K562 (cell line): ENCODE measurements around the gene ASMT. TPM values are rescaled to one million over a fixed set of nuclear protein-coding genes. Genes with fewer than 3 reads are reported as not detected.
"Not testable (repeated sequence)": the region's sequence is repeated elsewhere in the genome, so short reads cannot be mapped to it uniquely, and the experiment has no call there.

Experiments
- ATAC-seq: fragments of 200-7000 bp; cut with Tn5 transposase; 3 replicates; pipeline ENCODE4 v1.9.1; 2020; ENCODE audit warnings: moderate library complexity
- BruUV-seq: library from RNA; stranded (reverse); fragments of 400-500 nt; replicated peaks from 2 replicates; lab custom pipeline; 2021; lab: Mats Ljungman, UMichigan
- CTCF ChIA-PET: fragments of 300-600 bp; formaldehyde crosslinking; extraction: SDS; loops from one replicate; lab custom pipeline; 2021; ENCODE audit warnings: low intra/inter-chr PET ratio; lab: Yijun Ruan, JAX
- POLR2A ChIA-PET: fragments of 300-600, 350-650 bp; sonication (Branson Sonifier 250); formaldehyde crosslinking; extraction: SDS; loops from one replicate; lab custom pipeline; 2021; ENCODE audit warnings: antibody characterized with exemption, inconsistent platforms; lab: Yijun Ruan, JAX
- DNase-seq, 4 experiments: peaks; one replicate each; pipeline versions ENCODE4 v3.0.0 to v3.0.0-alpha.2; 2011 to 2018; ENCODE audit warnings: low spot score in 3 of 4, mixed read lengths in 3 of 4; ENCODE audit errors: extremely low read depth in 1 of 4
- FAIRE-seq: peaks from 2 replicates; lab custom pipeline; 2011; peaks lifted over from hg19 to GRCh38; lab: Jason Lieb, UNC
- H2AFZ ChIP-seq: 2 replicates; pipeline ENCODE4 v1.6.0; 2011; ENCODE audit warnings: low read depth, low read length, control low read depth, inconsistent platforms
- H3K27ac ChIP-seq: fragments of 200-600 bp; 3 replicates; pipeline ENCODE4 v1.8.0; 2011; ENCODE audit warnings: low read depth, mild to moderate bottlenecking, control low read depth, inconsistent platforms, low read length, moderate library complexity, mixed read lengths; ENCODE audit errors: extremely low read depth
- H3K27me3 ChIP-seq, 2 experiments: fragments of 300-600 bp in 1 of 2; 2 replicates in 1 of 2; 3 replicates in 1 of 2; pipeline versions ENCODE4 v1.6.0 to v1.8.0; 2011; ENCODE audit warnings: inconsistent platforms in 2 of 2, low read length in 2 of 2, mild to moderate bottlenecking in 1 of 2, mixed read lengths in 1 of 2, moderate library complexity in 1 of 2; ENCODE audit not compliant: control insufficient read depth in 2 of 2, insufficient read depth in 2 of 2
- H3K36me3 ChIP-seq: fragments of 300-600 bp; 3 replicates; pipeline ENCODE4 v1.8.0; 2011; ENCODE audit warnings: mild to moderate bottlenecking, low read length, inconsistent platforms; ENCODE audit not compliant: control insufficient read depth, insufficient read depth
- H3K4me1 ChIP-seq, 2 experiments: fragments of 200-600 bp in 1 of 2; replicated peaks in 1 of 2; 2 replicates in 1 of 2; 3 replicates in 1 of 2; pipeline versions ENCODE4 v1.5.1 to v1.8.0; 2011; ENCODE audit warnings: inconsistent platforms in 2 of 2, low read length in 2 of 2, mild to moderate bottlenecking in 1 of 2, mixed read lengths in 1 of 2, moderate library complexity in 1 of 2; ENCODE audit not compliant: control insufficient read depth in 2 of 2, insufficient read depth in 2 of 2
- H3K4me2 ChIP-seq: 2 replicates; pipeline ENCODE4 v1.6.1; 2011; ENCODE audit warnings: low read length, control low read depth, inconsistent platforms, mixed read lengths; ENCODE audit not compliant: insufficient read depth
- H3K4me3 ChIP-seq: fragments of 200-600 bp; sonication (generic), shearing (Covaris generic); 2 replicates; pipeline ENCODE4 v1.5.1; 2016; ENCODE audit warnings: control low read depth, inconsistent platforms
- H3K79me2 ChIP-seq: fragments of 200-600 bp; 3 replicates; pipeline ENCODE4 v1.8.0; 2011; ENCODE audit warnings: low read length, inconsistent platforms; ENCODE audit not compliant: control insufficient read depth, insufficient read depth
- H3K9ac ChIP-seq, 2 experiments: 2 replicates each; pipeline versions ENCODE4 v1.6.0 to v1.6.1; 2011; ENCODE audit warnings: low read depth in 2 of 2, low read length in 2 of 2, control low read depth in 1 of 2, inconsistent platforms in 1 of 2, mild to moderate bottlenecking in 1 of 2, mixed read lengths in 1 of 2; ENCODE audit not compliant: insufficient read depth in 1 of 2
- H3K9me1 ChIP-seq: one replicate; pipeline ENCODE4 v1.6.0; 2011; ENCODE audit warnings: inconsistent platforms, mild to moderate bottlenecking, low read length, moderate library complexity; ENCODE audit not compliant: control insufficient read depth, insufficient read depth
- H3K9me3 ChIP-seq: replicated peaks from 2 replicates; pipeline ENCODE4 v1.5.1; 2011; ENCODE audit warnings: low read depth, low read length, inconsistent platforms; ENCODE audit not compliant: control insufficient read depth, insufficient read depth
- H4K20me1 ChIP-seq: replicated peaks from 2 replicates; pipeline ENCODE4 v1.6.1; 2011; ENCODE audit warnings: low read length, inconsistent platforms, mixed read lengths; ENCODE audit not compliant: control insufficient read depth, insufficient read depth
- SPI1 ChIP-seq: IDR thresholded peaks from 2 replicates; pipeline ENCODE4 v1.6.1; 2011; ENCODE audit warnings: low read depth, low read length, control low read depth, borderline replicate concordance
- in situ Hi-C: fragments of 300-500 bp; cut with MboI; formaldehyde crosslinking; loops from 4 replicates; pipeline ENCODE4 v1.15.0; 2018; ENCODE audit warnings: inconsistent platforms, mixed read lengths
- intact Hi-C: fragments of 100-400 bp; cut with micrococcal nuclease; formaldehyde crosslinking; loops from 2 replicates; pipeline ENCODE4 v1.14.2; 2022
- polyA plus RNA-seq, 8 experiments: library from polyadenylated mRNA; depleted of rRNA in 4 of 8; stranded (reverse) in 5 of 8; unstranded in 3 of 8; fragments of >200 nt; fragmentation: Nextera tagmentation in 2 of 8; fragmentation: Illumina TruSeq in 1 of 8; extraction: Ambion mirVana in 2 of 8; extraction: Trizol in 1 of 8; gene quantifications; 2 replicates each; pipeline versions ENCODE4 v1.2.1 to v1.2.3, GENCODE V29; 2011 to 2014; ENCODE audit warnings: inconsistent platforms in 1 of 8, missing spikeins in 1 of 8
- total RNA-seq, 7 experiments: library from RNA; depleted of rRNA in 6 of 7; stranded (reverse); fragments of >200 nt in 6 of 7; fragmentation: Illumina TruSeq in 2 of 7; extraction: Trizol in 2 of 7; gene quantifications; 2 replicates each; pipeline versions ENCODE4 v1.2.1 to v1.2.3, GENCODE V29; 2011 to 2021; ENCODE audit warnings: low replicate concordance in 1 of 7
- TF ChIP-seq, protein P1 (sequence below): IDR thresholded peaks from 2 replicates; pipeline ENCODE4 v1.6.1; 2016; ENCODE audit warnings: missing genetic modification characterization, missing compliant biosample characterization

ASMT gene
- total and polyA plus RNA-seq, 9 of the 15 experiments (the other 6 are each of a cell fraction or from before 2014, with no cell fraction given): 0.06 TPM; not detected in 8

DNA sequence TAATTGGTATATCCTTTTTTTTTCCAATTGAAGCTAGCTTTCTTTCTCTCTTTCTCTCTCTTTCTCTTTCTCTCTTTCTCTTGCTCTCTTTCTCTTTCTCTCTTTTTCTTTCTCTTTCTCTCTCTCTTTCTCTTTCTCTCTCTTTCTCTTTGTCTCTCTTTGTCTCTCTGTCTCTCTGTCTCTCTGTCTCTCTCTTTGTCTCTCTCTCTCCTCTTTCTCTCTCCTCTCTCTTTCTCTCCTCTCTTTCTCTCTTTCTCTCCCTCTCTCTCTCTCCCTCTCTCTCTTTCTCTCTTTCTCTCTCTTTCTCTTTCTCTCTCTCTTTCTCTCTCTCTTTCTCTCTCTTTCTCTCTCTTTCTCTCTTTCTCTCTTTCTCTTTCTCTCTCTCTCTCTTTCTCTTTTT, 66.6 kb downstream of the ASMT start:
- H4K20me1 ChIP-seq: no peaks in the 10 kb centered on the region

DNA sequence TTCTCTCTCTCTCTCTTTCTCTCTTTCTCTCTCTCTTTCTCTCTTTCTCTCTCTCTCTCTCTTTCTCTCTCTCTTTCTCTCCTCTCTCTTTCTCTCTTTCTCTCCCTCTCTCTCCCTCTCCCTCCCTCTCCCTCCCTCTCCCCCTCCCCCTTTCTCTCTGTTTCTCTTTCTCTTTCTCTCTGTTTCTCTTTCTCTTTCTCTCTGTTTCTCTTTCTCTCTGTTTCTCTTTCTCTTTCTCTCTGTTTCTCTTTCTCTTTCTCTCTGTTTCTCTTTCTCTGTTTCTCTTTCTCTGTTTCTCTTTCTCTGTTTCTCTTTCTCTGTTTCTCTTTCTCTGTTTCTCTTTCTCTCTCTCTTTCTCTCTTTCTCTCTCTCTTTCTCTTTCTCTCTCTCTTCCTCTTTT, 67.0 kb downstream of the ASMT start:
- POLR2A ChIA-PET, H3K9me3 ChIP-seq, intact Hi-C loops, H3K27ac ChIP-seq, H4K20me1 ChIP-seq, ATAC-seq, BruUV-seq, H3K27me3 ChIP-seq, H3K9me1 ChIP-seq, FAIRE-seq, H3K36me3 ChIP-seq, H3K4me2 ChIP-seq, H3K4me3 ChIP-seq, CTCF ChIA-PET, H3K79me2 ChIP-seq, H3K9ac ChIP-seq, H2AFZ ChIP-seq, DNase-seq, H3K4me1 ChIP-seq: not testable (repeated sequence)
- in situ Hi-C loops: loop anchor here (10.0 kb wide), 1 partner anchor 453 kb away; no protein-coding TSS in a partner anchor

More for the DNA sequence above, 66.6 kb downstream of the ASMT start:
- ChIA-PET CTCF (no interaction called here), POLR2A (no interaction called here)
- FAIRE-seq (no peak), ATAC-seq (no peak), DNase-seq (no peak)
- H3K36me3 ChIP-seq: no peaks in the 10 kb centered on the region
- no peak overlapping the region for H3K9ac ChIP-seq
- TF ChIP-seq SPI1: no peak
- TF ChIP-seq, protein P1, sequence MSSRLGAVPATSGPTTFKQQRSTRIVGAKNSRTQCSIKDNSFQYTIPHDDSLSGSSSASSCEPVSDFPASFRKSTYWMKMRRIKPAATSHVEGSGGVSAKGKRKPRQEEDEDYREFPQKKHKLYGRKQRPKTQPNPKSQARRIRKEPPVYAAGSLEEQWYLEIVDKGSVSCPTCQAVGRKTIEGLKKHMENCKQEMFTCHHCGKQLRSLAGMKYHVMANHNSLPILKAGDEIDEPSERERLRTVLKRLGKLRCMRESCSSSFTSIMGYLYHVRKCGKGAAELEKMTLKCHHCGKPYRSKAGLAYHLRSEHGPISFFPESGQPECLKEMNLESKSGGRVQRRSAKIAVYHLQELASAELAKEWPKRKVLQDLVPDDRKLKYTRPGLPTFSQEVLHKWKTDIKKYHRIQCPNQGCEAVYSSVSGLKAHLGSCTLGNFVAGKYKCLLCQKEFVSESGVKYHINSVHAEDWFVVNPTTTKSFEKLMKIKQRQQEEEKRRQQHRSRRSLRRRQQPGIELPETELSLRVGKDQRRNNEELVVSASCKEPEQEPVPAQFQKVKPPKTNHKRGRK (tag): peak; percentile 80
- no peak overlapping the region for H3K27ac ChIP-seq
- no peaks in the 10 kb centered on the region for H3K9me1 ChIP-seq
- no peak overlapping the region for H3K4me2 ChIP-seq
- in situ Hi-C loops: loop anchor here (10.0 kb wide), 1 partner anchor 453 kb away; no protein-coding TSS in a partner anchor
- no peaks in the 10 kb centered on the region for H3K79me2 ChIP-seq
- no peaks in the 10 kb centered on the region; a peak in 1 of 5 replicates for H3K27me3 ChIP-seq
- H3K4me3 ChIP-seq: no peak overlapping the region
- intact Hi-C loops: no loop called here
- H2AFZ ChIP-seq: no peak overlapping the region
- no peaks in the 10 kb centered on the region for H3K4me1 ChIP-seq
- no TSS peak for BruUV-seq
- H3K9me3 ChIP-seq: no peaks in the 10 kb centered on the region
